ENCODE data around the gene GSK3A. TPM values are rescaled to one million over a fixed set of nuclear protein-coding genes. Genes with fewer than 3 reads are reported as not detected.
A peak's percentile ranks its signal among the peaks of the same experiment; 100 is the strongest.

GSK3A gene
- total and polyA plus RNA-seq, 2 of the 4 experiments (the other 2 are of a cell fraction) = 8.1 to 43.3 TPM

GRCh38 chr19:42285541-42285941 lies 43.1 kb upstream of the GSK3A start:
- Histone ChIP-seq H3K4me1 (ENCODE audit: control insufficient read depth, insufficient read depth, low read length) (peaks cover 39% of the 10 kb centered on the region), H3K4me2 (ENCODE audit: low read depth, low read length) (peak overlapping the region; percentile 94), H4K20me1 (ENCODE audit: insufficient read depth, low read length) (peaks cover 38% of the 10 kb centered on the region), H2AK9ac (replicated peaks; ENCODE audit: low read depth, low read length, poor library complexity) (peak overlapping the region; percentile 94), H2BK20ac (ENCODE audit: low read depth, low read length) (no peak overlapping the region), H4K8ac (ENCODE audit: low read depth in 2 of 2, low read length in 2 of 2) (no peak overlapping the region; a peak in 1 of 4 replicates), H3K18ac (ENCODE audit: low read depth, low read length) (no peak overlapping the region), H2AFZ (replicated peaks; ENCODE audit: low read length, poor library complexity) (no peak overlapping the region), H3K56ac (ENCODE audit: extremely low read depth, insufficient read depth, low read length) (no peak overlapping the region), H3K4ac (ENCODE audit: low read depth, low read length) (no peak overlapping the region), H2BK15ac (ENCODE audit: low read depth, low read length) (no peak overlapping the region), H3K79me1 (ENCODE audit: low read depth in 1 of 2, low read length in 2 of 2) (peaks cover 27 to 60% of the 10 kb centered on the region in 2 experiments), H2AK5ac (ENCODE audit: low read depth, low read length) (peak overlapping the region; percentile 21; the same call in 1 of the 2 replicates), H3K4me3 (ENCODE audit: insufficient read depth, low read depth, low read length) (peak overlapping the region; percentile 89; the same call in 1 of the 2 replicates), H3K9me1 (ENCODE audit: insufficient read depth, low read length) (peaks cover 16% of the 10 kb centered on the region), H3K9ac (ENCODE audit: low read depth, low read length) (0 out of 2 replicates have a peak overlapping the region, but pooled peaks have one; percentile 14), H3K9me3 (ENCODE audit: control insufficient read depth, insufficient read depth, low read length) (no peaks in the 10 kb centered on the region), H3K14ac (replicated peaks; ENCODE audit: low read depth, low read length) (no peak overlapping the region), H4K91ac (ENCODE audit: insufficient read depth, low read depth, low read length) (no peak overlapping the region), H3K23ac (ENCODE audit: low read depth, low read length) (peak overlapping the region; percentile 68; the same call in 1 of the 2 replicates), H3K27me3 (ENCODE audit: control insufficient read depth, insufficient read depth, low read length) (no peaks in the 10 kb centered on the region), H2BK5ac (ENCODE audit: low read depth, low read length, poor library complexity, severe bottlenecking) (no peak overlapping the region), H2BK120ac (ENCODE audit: low read depth, low read length) (no peak overlapping the region), H3K36me3 (ENCODE audit: control insufficient read depth, insufficient read depth, low read length) (peaks cover 36% of the 10 kb centered on the region), H3K27ac (ENCODE audit: insufficient read depth, low read length) (peak overlapping the region; percentile 70; the same call in 1 of the 2 replicates), H4K5ac (ENCODE audit: low read depth, low read length) (no peak overlapping the region)
- ATAC-seq (ENCODE audit: low read depth) (no peak), DNase-seq (no peak)
- no TSS peak for BruUV-seq (replicated peaks)
- dilution Hi-C loops (cut with HindIII; ENCODE audit: low sequenced_read_pairs, unreplicated experiment) (no loop called here), in situ Hi-C loops (cut with MboI; ENCODE audit: low sequenced_read_pairs) (no loop called here), intact Hi-C loops (cut with micrococcal nuclease) (no loop called here)
- WGBS, 2 experiments (ENCODE audit: extremely low coverage in 2 of 2, insufficient read length in 1 of 2) = no CpG with 5 or more reads among the region's 5 CpGs
- POLR2A ChIA-PET (ENCODE audit: unreplicated experiment) = no interaction called here
- TF ChIP-seq POLR2A (IDR thresholded peaks at IDR 0.05; ENCODE audit: low read depth, low read length) (no peak), MAFK (IDR thresholded peaks at IDR 0.05; ENCODE audit: low read depth, low read length) (no peak), MXI1 (IDR thresholded peaks at IDR 0.05; ENCODE audit: borderline replicate concordance, low read depth, low read length) (no peak), RFX5 (IDR thresholded peaks at IDR 0.05; ENCODE audit: low read depth, low read length) (no peak), RCOR1 (IDR thresholded peaks at IDR 0.05; ENCODE audit: insufficient replicate concordance, low read length) (no peak), ELK1 (IDR thresholded peaks at IDR 0.05; ENCODE audit: borderline replicate concordance, low read depth, low read length) (no peak), NFE2L2 (IDR thresholded peaks at IDR 0.05; ENCODE audit: low read depth, low read length) (no peak), USF2 (IDR thresholded peaks at IDR 0.05; ENCODE audit: low read depth, low read length) (no peak), SMC3 (IDR thresholded peaks at IDR 0.05; ENCODE audit: low read depth, low read length) (no peak), CHD1 (IDR thresholded peaks at IDR 0.05; ENCODE audit: low read depth, low read length) (no peak), CEBPB (IDR thresholded peaks at IDR 0.05; ENCODE audit: low read depth, low read length) (no peak), MAZ (IDR thresholded peaks at IDR 0.05; ENCODE audit: borderline replicate concordance, low read depth, low read length) (no peak), CTCF (conservative IDR thresholded peaks at IDR 0.05; ENCODE audit: low read depth, low read length) (no peak), BHLHE40 (IDR thresholded peaks at IDR 0.05; ENCODE audit: low read depth, low read length) (no peak), RAD21 (IDR thresholded peaks at IDR 0.05; ENCODE audit: low read length) (no peak), FOS (IDR thresholded peaks at IDR 0.05; ENCODE audit: low read depth, low read length) (no peak)
- CTCF ChIA-PET = no interaction called here

Data from IMR-90 (cell line).